Colonic mucosa (tissue), 4 donors: ENCODE results near the gene PRKN. TPM values are rescaled to one million over a fixed set of nuclear protein-coding genes. Genes with fewer than 3 reads are reported as not detected.

ENCODE experiments used
- DNase-seq: peaks from one replicate; pipeline ENCODE4 v3.0.0-alpha.2; 2020
- H3K27ac ChIP-seq: fragments of 200-600 bp; one replicate; pipeline ENCODE4 v1.8.0; 2021
- H3K27me3 ChIP-seq: fragments of 200-600 bp; one replicate; pipeline ENCODE4 v1.8.0; 2021
- H3K36me3 ChIP-seq: fragments of 200-600 bp; one replicate; pipeline ENCODE4 v1.8.0; 2021
- H3K4me1 ChIP-seq: fragments of 200-600 bp; one replicate; pipeline ENCODE4 v1.8.0; 2021; ENCODE audit warnings: mild to moderate bottlenecking
- H3K4me3 ChIP-seq: fragments of 200-600 bp; one replicate; pipeline ENCODE4 v1.8.0; 2021
- H3K9ac ChIP-seq, 2 donors: one replicate each; pipeline ENCODE4 v1.7.0; 2013; ENCODE audit warnings: control low read depth in 2 of 2, low read depth in 2 of 2, low read length in 2 of 2
- H3K9me3 ChIP-seq: fragments of 200-600 bp; one replicate; pipeline ENCODE4 v1.8.0; 2021
- CTCF ChIP-seq: fragments of 200-600 bp; IDR thresholded peaks from one replicate; pipeline ENCODE4 v1.8.0; 2022; ENCODE audit warnings: antibody characterized with exemption, mild to moderate bottlenecking
- intact Hi-C: fragments of 100-400 bp; cut with DNase I; formaldehyde crosslinking; loops from one replicate; pipeline ENCODE4 v1.14.1; 2022
- total RNA-seq, 2 donors: library from RNA; stranded (reverse); fragmentation: NEBNext Ultra II Directional in 1 of 2; extraction: Animal tissue kit (Norgen Biotek cat#: 25700) in 1 of 2; gene quantifications; one replicate each; pipeline ENCODE4 v1.2.1, GENCODE V29; 2021
- donor health status: healthy.
- donor health status: DM: no; HTN: no; CAD: no.
- donor health status: DM: no; HTN: no; CAD: no.

Gene PRKN
- total RNA-seq, 2 donors from 2014 or later = 3.7 to 8.1 TPM

GRCh38 chr6:161630674-161631073 is 1096.9 kb downstream of the PRKN start:
- H3K9ac ChIP-seq = no peak overlapping the region
- intact Hi-C loops = no loop called here
- no peak overlapping the region for H3K27ac ChIP-seq
- no peaks in the 10 kb centered on the region for H3K27me3 ChIP-seq
- H3K9me3 ChIP-seq = no peaks in the 10 kb centered on the region
- no peak for TF ChIP-seq CTCF
- no peaks in the 10 kb centered on the region for H3K36me3 ChIP-seq
- DNase-seq = no peak
- H3K4me3 ChIP-seq = no peak overlapping the region
- no peaks in the 10 kb centered on the region for H3K4me1 ChIP-seq

GRCh38 chr6:161626132-161626676 is 1101.4 kb downstream of the PRKN start:
- H3K27ac ChIP-seq = no peak overlapping the region

GRCh38 chr6:161624111-161624510 is 1103.5 kb downstream of the PRKN start:
- intact Hi-C loops = no loop called here
- Histone ChIP-seq H3K27ac (no peak overlapping the region), H3K9me3 (no peaks in the 10 kb centered on the region), H3K9ac (no peak overlapping the region), H3K27me3 (no peaks in the 10 kb centered on the region), H3K4me3 (no peak overlapping the region), H3K36me3 (no peaks in the 10 kb centered on the region), H3K4me1 (no peaks in the 10 kb centered on the region)
- no peak for TF ChIP-seq CTCF
- no peak for DNase-seq

More at GRCh38 chr6:161626132-161626676, 1101.4 kb downstream of the PRKN start:
- no peaks in the 10 kb centered on the region for H3K27me3 ChIP-seq
- H3K9me3 ChIP-seq = no peaks in the 10 kb centered on the region
- DNase-seq = no peak
- H3K4me1 ChIP-seq = no peaks in the 10 kb centered on the region
- no peak overlapping the region for H3K9ac ChIP-seq
- TF ChIP-seq CTCF = no peak
- H3K4me3 ChIP-seq = no peak overlapping the region
- intact Hi-C loops = no loop called here
- H3K36me3 ChIP-seq = no peaks in the 10 kb centered on the region

GRCh38 chr6:161622779-161623178 is 1104.8 kb downstream of the PRKN start:
- H3K4me3 ChIP-seq = no peak overlapping the region
- DNase-seq = no peak
- no peaks in the 10 kb centered on the region for H3K36me3 ChIP-seq
- no peaks in the 10 kb centered on the region for H3K9me3 ChIP-seq
- H3K4me1 ChIP-seq = no peaks in the 10 kb centered on the region
- intact Hi-C loops = no loop called here
- no peak for TF ChIP-seq CTCF
- no peaks in the 10 kb centered on the region for H3K27me3 ChIP-seq
- no peak overlapping the region for H3K27ac ChIP-seq
- H3K9ac ChIP-seq = no peak overlapping the region

- Histone ChIP-seq H3K9me3 (no peaks in the 10 kb centered on the region), H3K4me3 (no peak overlapping the region), H3K4me1 (no peaks in the 10 kb centered on the region), H3K9ac (no peak overlapping the region), H3K27me3 (no peaks in the 10 kb centered on the region), H3K36me3 (no peaks in the 10 kb centered on the region), H3K27ac (no peak overlapping the region)
- intact Hi-C loops = no loop called here
- no peak for DNase-seq
- no peak for TF ChIP-seq CTCF
Observed at GRCh38 chr6:161618831-161619454, 1108.6 kb downstream of the PRKN start.
